Skeletal muscle satellite cell (primary cell): ENCODE measurements around the gene LIN52. TPM values are rescaled to one million over a fixed set of nuclear protein-coding genes. Genes with fewer than 3 reads are reported as not detected.

Experiments
- H3K27me3 ChIP-seq: 2 replicates; pipeline ENCODE4 v1.7.0; 2013; ENCODE audit warnings: low read length; ENCODE audit not compliant: control insufficient read depth, insufficient read depth
- H3K36me3 ChIP-seq: 2 replicates; pipeline ENCODE4 v1.7.0; 2013; ENCODE audit warnings: mild to moderate bottlenecking, control low read depth, low read length; ENCODE audit not compliant: insufficient read depth
- H3K4me1 ChIP-seq: 2 replicates; pipeline ENCODE4 v1.7.0; 2013; ENCODE audit warnings: low read length; ENCODE audit not compliant: control insufficient read depth, insufficient read depth
- H3K4me2 ChIP-seq: 2 replicates; pipeline ENCODE4 v1.7.0; 2013; ENCODE audit warnings: mild to moderate bottlenecking, low read length
- H3K4me3 ChIP-seq: 2 replicates; pipeline ENCODE4 v1.7.0; 2013; ENCODE audit warnings: low read length
- H3K9ac ChIP-seq: 2 replicates; pipeline ENCODE4 v1.7.0; 2013; ENCODE audit warnings: mild to moderate bottlenecking, low read depth, low read length, moderate library complexity
- H3K9me3 ChIP-seq: replicated peaks from 2 replicates; pipeline ENCODE4 v1.7.0; 2013; ENCODE audit warnings: mild to moderate bottlenecking, control low read depth, low read length
- total RNA-seq: library from RNA; depleted of rRNA; stranded (reverse); fragments of >200 nt; gene quantifications from 2 replicates; pipeline ENCODE4 v1.2.3, GENCODE V29; 2012; rRNA removed

LIN52 gene
- total RNA-seq: 2.6 and 6.1 TPM in 2 replicates

- H3K36me3 ChIP-seq: no peaks in the 10 kb centered on the region
- H3K4me3 ChIP-seq: peak within 1 kb of the TSS; percentile 87
- H3K9ac ChIP-seq: peak within 1 kb of the TSS; percentile 90
- H3K4me1 ChIP-seq: peaks cover 14% of the 10 kb centered on the region
- H3K9me3 ChIP-seq: no peaks in the 10 kb centered on the region
- no peaks in the 10 kb centered on the region for H3K27me3 ChIP-seq
- peak within 1 kb of the TSS; percentile 95 for H3K4me2 ChIP-seq
These were observed at the start of gene LIN52, which contains the start of gene ALDH6A1 for GRCh38 chr14:74084277-74085046. Gene LIN52 (plus strand): TSS chr14:74084956. CDS start chr14:74084975, 19 bp downstream. Gene ALDH6A1 (minus strand): TSS chr14:74084453. CDS start chr14:74084394, 59 bp downstream.

- Histone ChIP-seq H3K9me3 (no peaks in the 10 kb centered on the region), H3K4me1 (no peaks in the 10 kb centered on the region), H3K9ac (no peak overlapping the region), H3K4me3 (no peak overlapping the region), H3K27me3 (no peaks in the 10 kb centered on the region), H3K36me3 (no peaks in the 10 kb centered on the region), H3K4me2 (no peak overlapping the region)
These were observed 49.2 kb upstream of the LIN52 start for GRCh38 chr14:74035556-74035955.

- Histone ChIP-seq H3K9me3 (no peaks in the 10 kb centered on the region), H3K36me3 (no peaks in the 10 kb centered on the region), H3K27me3 (no peaks in the 10 kb centered on the region), H3K9ac (no peak overlapping the region), H3K4me1 (no peaks in the 10 kb centered on the region), H3K4me3 (no peak overlapping the region), H3K4me2 (no peak overlapping the region)
These were observed 46.5 kb upstream of the LIN52 start for GRCh38 chr14:74038020-74038859.

- Histone ChIP-seq H3K27me3 (no peaks in the 10 kb centered on the region), H3K4me3 (no peak overlapping the region), H3K4me1 (no peaks in the 10 kb centered on the region), H3K9ac (no peak overlapping the region), H3K36me3 (no peaks in the 10 kb centered on the region), H3K9me3 (no peaks in the 10 kb centered on the region), H3K4me2 (no peak overlapping the region)
These were observed 42.5 kb upstream of the LIN52 start for GRCh38 chr14:74042296-74042695.

- Histone ChIP-seq H3K27me3 (no peaks in the 10 kb centered on the region), H3K36me3 (no peaks in the 10 kb centered on the region), H3K4me2 (no peak overlapping the region), H3K4me1 (no peaks in the 10 kb centered on the region), H3K9ac (no peak overlapping the region), H3K9me3 (no peaks in the 10 kb centered on the region), H3K4me3 (no peak overlapping the region)
These were observed 39.2 kb upstream of the LIN52 start for GRCh38 chr14:74045522-74045921.

- H3K36me3 ChIP-seq: no peaks in the 10 kb centered on the region
- H3K9ac ChIP-seq: no peak overlapping the region
- H3K27me3 ChIP-seq: no peaks in the 10 kb centered on the region
- H3K4me2 ChIP-seq: no peak overlapping the region
- no peaks in the 10 kb centered on the region for H3K4me1 ChIP-seq
- H3K9me3 ChIP-seq: no peaks in the 10 kb centered on the region
- H3K4me3 ChIP-seq: no peak overlapping the region
These were observed 36.5 kb upstream of the LIN52 start for GRCh38 chr14:74048281-74048680.

GRCh38 chr14:74049876-74050495, 34.8 kb upstream of the LIN52 start:
- Histone ChIP-seq H3K9ac (no peak overlapping the region), H3K9me3 (no peaks in the 10 kb centered on the region), H3K4me1 (no peaks in the 10 kb centered on the region), H3K27me3 (no peaks in the 10 kb centered on the region), H3K4me2 (no peak overlapping the region), H3K4me3 (no peak overlapping the region), H3K36me3 (no peaks in the 10 kb centered on the region)

GRCh38 chr14:74062809-74063150, 22.0 kb upstream of the LIN52 start:
- Histone ChIP-seq H3K27me3 (no peaks in the 10 kb centered on the region), H3K36me3 (peaks cover 9% of the 10 kb centered on the region), H3K4me2 (no peak overlapping the region), H3K4me3 (no peak overlapping the region), H3K9me3 (no peaks in the 10 kb centered on the region), H3K4me1 (peaks cover 36% of the 10 kb centered on the region), H3K9ac (no peak overlapping the region)

GRCh38 chr14:74064426-74064825, 20.3 kb upstream of the LIN52 start:
- H3K4me3 ChIP-seq: no peak overlapping the region
- H3K27me3 ChIP-seq: no peaks in the 10 kb centered on the region
- no peaks in the 10 kb centered on the region for H3K9me3 ChIP-seq
- peak overlapping the region; percentile 42 for H3K4me2 ChIP-seq
- H3K4me1 ChIP-seq: peaks cover 36% of the 10 kb centered on the region
- no peak overlapping the region for H3K9ac ChIP-seq
- H3K36me3 ChIP-seq: peaks cover 9% of the 10 kb centered on the region

- no peaks in the 10 kb centered on the region for H3K9me3 ChIP-seq
- H3K4me3 ChIP-seq: no peak overlapping the region
- H3K4me1 ChIP-seq: peaks cover 36% of the 10 kb centered on the region
- no peak overlapping the region for H3K9ac ChIP-seq
- H3K36me3 ChIP-seq: peaks cover 9% of the 10 kb centered on the region
- no peaks in the 10 kb centered on the region for H3K27me3 ChIP-seq
- peak overlapping the region; percentile 42 for H3K4me2 ChIP-seq
These were observed 19.9 kb upstream of the LIN52 start for GRCh38 chr14:74064883-74065282.

GRCh38 chr14:74065746-74066575, 18.8 kb upstream of the LIN52 start:
- Histone ChIP-seq H3K4me1 (peaks cover 36% of the 10 kb centered on the region), H3K4me2 (peak overlapping the region; percentile 33), H3K9ac (no peak overlapping the region), H3K9me3 (no peaks in the 10 kb centered on the region), H3K27me3 (no peaks in the 10 kb centered on the region), H3K36me3 (peaks cover 5% of the 10 kb centered on the region), H3K4me3 (no peak overlapping the region)
